SIG-M5 treated with dmso at 0.1 percent for 504 hours (cell line): ENCODE data around the gene ASTN2.
"Not testable (repeated sequence)": the region's sequence is repeated elsewhere in the genome, so short reads cannot be mapped to it uniquely, and the experiment has no call there.

Experiments
- DNase-seq: peaks from one replicate; lab custom pipeline; 2025; ENCODE audit not compliant: unreplicated experiment; lab: John Stamatoyannopoulos, UW

ASTN2 gene

GRCh38 chr9:116837018-116837989, 577.6 kb downstream of the ASTN2 start:
- no peak for DNase-seq

GRCh38 chr9:116830321-116830720, 584.5 kb downstream of the ASTN2 start:
- not testable (repeated sequence) for DNase-seq

GRCh38 chr9:116821633-116822229, 593.1 kb downstream of the ASTN2 start:
- no peak for DNase-seq

- DNase-seq: no peak
Observed at GRCh38 chr9:116819116-116819515, 595.7 kb downstream of the ASTN2 start.

GRCh38 chr9:116817762-116818161, 597.1 kb downstream of the ASTN2 start:
- DNase-seq: no peak

GRCh38 chr9:116816484-116816883, 598.4 kb downstream of the ASTN2 start:
- DNase-seq: no peak

GRCh38 chr9:116815835-116816234, 599.0 kb downstream of the ASTN2 start:
- no peak for DNase-seq

GRCh38 chr9:116813031-116813300, 601.9 kb downstream of the ASTN2 start:
- no peak for DNase-seq

GRCh38 chr9:116812231-116813030, 602.4 kb downstream of the ASTN2 start:
- no peak for DNase-seq

- no peak for DNase-seq
Observed at GRCh38 chr9:116809656-116810055, 605.2 kb downstream of the ASTN2 start.

- DNase-seq: no peak
Observed at GRCh38 chr9:116806075-116806474, 608.8 kb downstream of the ASTN2 start.

- no peak for DNase-seq
Observed at GRCh38 chr9:116800885-116801284, 614.0 kb downstream of the ASTN2 start.

GRCh38 chr9:116800074-116800473, 614.8 kb downstream of the ASTN2 start:
- DNase-seq: no peak

- no peak for DNase-seq
Observed at GRCh38 chr9:116798521-116798920, 616.3 kb downstream of the ASTN2 start.

GRCh38 chr9:116797276-116797675, 617.6 kb downstream of the ASTN2 start:
- no peak for DNase-seq

- DNase-seq: no peak
Observed at GRCh38 chr9:116796669-116797068, 618.2 kb downstream of the ASTN2 start.

- no peak for DNase-seq
Observed at GRCh38 chr9:116795821-116796220, 619.0 kb downstream of the ASTN2 start.

- no peak for DNase-seq
Observed at GRCh38 chr9:116792271-116792670, 622.6 kb downstream of the ASTN2 start.

GRCh38 chr9:116791326-116791725, 623.5 kb downstream of the ASTN2 start:
- DNase-seq: no peak

GRCh38 chr9:116789081-116789480, 625.8 kb downstream of the ASTN2 start:
- no peak for DNase-seq

GRCh38 chr9:116786737-116787136, 628.1 kb downstream of the ASTN2 start:
- DNase-seq: no peak

GRCh38 chr9:116777116-116777515, 637.7 kb downstream of the ASTN2 start:
- no peak for DNase-seq
